H1 (cell line): ENCODE data around the gene CCDC38. TPM values are rescaled to one million over a fixed set of nuclear protein-coding genes. Genes with fewer than 3 reads are reported as not detected.

Experiments used
- CTCF ChIA-PET: fragments of 300-600 bp; sonication (Branson Sonifier 250); formaldehyde crosslinking; loops from one replicate; lab custom pipeline; 2021; ENCODE audit not compliant: partially characterized antibody; lab: Charles Lee
- POLR2A ChIA-PET: fragments of 300-600 bp; sonication (Branson Sonifier 250); formaldehyde crosslinking; loops from one replicate; lab custom pipeline; 2021; ENCODE audit warnings: inconsistent platforms; ENCODE audit not compliant: partially characterized antibody; lab: Charles Lee
- DNase-seq, 2 experiments: peaks; one replicate each; pipeline versions ENCODE4 v3.0.0 to v3.0.0-alpha.2; 2010 to 2022; ENCODE audit warnings: low spot score in 2 of 2, low read depth in 1 of 2, mixed read lengths in 1 of 2
- FAIRE-seq: peaks from 2 replicates; lab custom pipeline; 2011; peaks lifted over from hg19 to GRCh38; lab: Jason Lieb, UNC
- H2AFZ ChIP-seq: 2 replicates; pipeline ENCODE4 v1.8.1; 2012; ENCODE audit warnings: low read length, inconsistent platforms
- H2AK5ac ChIP-seq: 2 replicates; pipeline ENCODE4 v1.6.1; 2013; ENCODE audit warnings: low read depth, low read length
- H2BK120ac ChIP-seq: replicated peaks from 2 replicates; pipeline ENCODE3; 2013; ENCODE audit warnings: low read depth, low read length, inconsistent platforms
- H2BK12ac ChIP-seq: 2 replicates; pipeline ENCODE4 v1.6.1; 2013; ENCODE audit warnings: low read depth, low read length
- H2BK15ac ChIP-seq: 2 replicates; pipeline ENCODE4 v1.6.1; 2013; ENCODE audit warnings: low read length
- H2BK20ac ChIP-seq: 2 replicates; pipeline ENCODE4 v1.6.1; 2013; ENCODE audit warnings: low read length
- H2BK5ac ChIP-seq: 2 replicates; pipeline ENCODE4 v1.6.1; 2013; ENCODE audit warnings: low read depth, low read length
- H3K14ac ChIP-seq: 2 replicates; pipeline ENCODE4 v1.6.1; 2013; ENCODE audit warnings: inconsistent platforms; ENCODE audit not compliant: insufficient read length
- H3K18ac ChIP-seq: 2 replicates; pipeline ENCODE4 v1.6.1; 2013; ENCODE audit warnings: low read length; ENCODE audit errors: extremely low read depth
- H3K23ac ChIP-seq: 2 replicates; pipeline ENCODE4 v1.6.1; 2013; ENCODE audit warnings: inconsistent platforms; ENCODE audit not compliant: insufficient read length
- H3K23me2 ChIP-seq: 2 replicates; pipeline ENCODE4 v1.6.1; 2013; ENCODE audit warnings: low read depth, low read length
- H3K27ac ChIP-seq: 2 replicates; pipeline ENCODE4 v1.6.1; 2011; ENCODE audit warnings: low read depth, low read length, inconsistent platforms
- H3K27me3 ChIP-seq, 4 experiments: replicated peaks in 1 of 4; 1 replicate in 1 of 4; 2 replicates in 3 of 4; pipeline versions ENCODE4 v1.6.1 to v1.8.1; 2011 to 2013; ENCODE audit warnings: low read length in 3 of 4, mild to moderate bottlenecking in 3 of 4, inconsistent platforms in 2 of 4, mixed read lengths in 2 of 4, moderate library complexity in 1 of 4; ENCODE audit not compliant: control insufficient read depth in 3 of 4, insufficient read depth in 3 of 4; ENCODE audit errors: extremely low read depth in 1 of 4
- H3K36me3 ChIP-seq, 4 experiments: 2 replicates each; pipeline versions ENCODE4 v1.6.1 to v1.8.1; 2011 to 2013; ENCODE audit warnings: mild to moderate bottlenecking in 4 of 4, low read length in 3 of 4, moderate library complexity in 2 of 4, control low read depth in 1 of 4, inconsistent platforms in 1 of 4; ENCODE audit not compliant: insufficient read depth in 4 of 4, control insufficient read depth in 2 of 4
- H3K4ac ChIP-seq: replicated peaks from 2 replicates; pipeline ENCODE3; 2013; ENCODE audit warnings: low read length, low read depth, mixed read lengths, inconsistent platforms; ENCODE audit not compliant: insufficient read length
- H3K4me1 ChIP-seq, 4 experiments: replicated peaks in 1 of 4; 1 replicate in 1 of 4; 2 replicates in 3 of 4; pipeline versions ENCODE4 v1.6.1 to v1.8.1; 2011 to 2013; ENCODE audit warnings: low read length in 3 of 4, inconsistent platforms in 2 of 4, mixed read lengths in 1 of 4; ENCODE audit not compliant: insufficient read depth in 4 of 4, control insufficient read depth in 3 of 4
- H3K4me2 ChIP-seq, 2 experiments: 2 replicates each; pipeline versions ENCODE4 v1.6.1 to v1.8.1; 2011 to 2013; ENCODE audit warnings: low read depth in 2 of 2, low read length in 2 of 2, control low read depth in 1 of 2, inconsistent platforms in 1 of 2, mild to moderate bottlenecking in 1 of 2; ENCODE audit not compliant: insufficient read depth in 1 of 2
- H3K4me3 ChIP-seq, 4 experiments: fragments of 200-600, 300-600 bp in 1 of 4; sonication (generic), shearing (Covaris generic), sonication (Bioruptor Twin) in 1 of 4; 2 replicates each; pipeline versions ENCODE4 v1.5.1 to v1.8.1; 2011 to 2016; ENCODE audit warnings: low read length in 4 of 4, low read depth in 3 of 4, control low read depth in 2 of 4, inconsistent platforms in 2 of 4, mild to moderate bottlenecking in 2 of 4, mixed read lengths in 1 of 4, moderate library complexity in 1 of 4; ENCODE audit not compliant: insufficient read depth in 2 of 4; ENCODE audit errors: extremely low read depth in 1 of 4
- H3K56ac ChIP-seq: replicated peaks from 2 replicates; pipeline ENCODE3; 2013; ENCODE audit warnings: low read depth, mild to moderate bottlenecking, mixed read lengths, low read length, inconsistent platforms; ENCODE audit not compliant: insufficient read length
- H3K79me1 ChIP-seq: 2 replicates; pipeline ENCODE4 v1.6.1; 2013; ENCODE audit warnings: low read depth, low read length, control low read depth
- H3K79me2 ChIP-seq, 2 experiments: 2 replicates each; pipeline versions ENCODE4 v1.6.1 to v1.8.1; 2012 to 2013; ENCODE audit warnings: low read length in 2 of 2, mild to moderate bottlenecking in 2 of 2, inconsistent platforms in 1 of 2; ENCODE audit not compliant: insufficient read depth in 2 of 2, control insufficient read depth in 1 of 2
- H3K9ac ChIP-seq, 4 experiments: replicated peaks in 1 of 4; 1 replicate in 1 of 4; 2 replicates in 3 of 4; pipeline versions ENCODE4 v1.6.1 to v1.8.1; 2011 to 2013; ENCODE audit warnings: low read depth in 3 of 4, low read length in 3 of 4, control low read depth in 2 of 4, mild to moderate bottlenecking in 2 of 4, moderate library complexity in 2 of 4, inconsistent platforms in 1 of 4; ENCODE audit errors: extremely low read depth in 1 of 4
- H3K9me3 ChIP-seq, 2 experiments: 2 replicates each; pipeline versions ENCODE4 v1.6.1 to v1.8.1; 2012 to 2013; ENCODE audit warnings: mild to moderate bottlenecking in 2 of 2, moderate library complexity in 2 of 2, control low read depth in 1 of 2, inconsistent platforms in 1 of 2, low read depth in 1 of 2, low read length in 1 of 2, mixed read lengths in 1 of 2; ENCODE audit not compliant: insufficient read depth in 2 of 2
- H4K20me1 ChIP-seq, 2 experiments: replicated peaks in 1 of 2; 2 replicates each; pipeline versions ENCODE3 to v1.8.1; 2011 to 2013; ENCODE audit warnings: inconsistent platforms in 2 of 2, low read length in 2 of 2, mild to moderate bottlenecking in 1 of 2; ENCODE audit not compliant: insufficient read depth in 2 of 2, control insufficient read depth in 1 of 2
- H4K5ac ChIP-seq: 2 replicates; pipeline ENCODE4 v1.6.1; 2013; ENCODE audit warnings: low read length, low read depth, mixed read lengths, inconsistent platforms; ENCODE audit not compliant: insufficient read length
- H4K8ac ChIP-seq: 2 replicates; pipeline ENCODE4 v1.8.0; 2013; ENCODE audit warnings: mild to moderate bottlenecking, moderate library complexity, low read length, inconsistent platforms; ENCODE audit not compliant: insufficient read depth; ENCODE audit errors: extremely low read depth
- H4K91ac ChIP-seq: replicated peaks from 2 replicates; pipeline ENCODE3; 2013; ENCODE audit warnings: low read length, mixed read lengths, inconsistent platforms; ENCODE audit not compliant: insufficient read length
- GABPA ChIP-seq: IDR thresholded peaks from 2 replicates; pipeline ENCODE4 v1.6.1; 2011; ENCODE audit warnings: mild to moderate bottlenecking, low read length, moderate library complexity, borderline replicate concordance; ENCODE audit not compliant: insufficient read depth
- KDM1A ChIP-seq: fragments of 200-600, 300-600 bp; sonication (generic); IDR thresholded peaks from 2 replicates; pipeline ENCODE4 v1.7.1; 2016; ENCODE audit warnings: mild to moderate bottlenecking, low read length, borderline replicate concordance
- PHF8 ChIP-seq: fragments of 200-600 bp; sonication (generic); conservative IDR thresholded peaks from 2 replicates; pipeline ENCODE4 v1.7.1; 2012; ENCODE audit warnings: low read depth, mild to moderate bottlenecking, inconsistent platforms, low read length, moderate library complexity
- SIX5 ChIP-seq: IDR thresholded peaks from 2 replicates; pipeline ENCODE4 v1.6.1; 2011; ENCODE audit warnings: mild to moderate bottlenecking, low read depth, low read length
- ZNF274 ChIP-seq: IDR thresholded peaks from 2 replicates; pipeline ENCODE4 v1.7.0; 2012; ENCODE audit warnings: low read length, borderline replicate concordance; ENCODE audit errors: extremely low read depth
- WGBS, 2 experiments: shearing (Covaris generic) in 1 of 2; methylation state at CpG; one replicate each; pipeline versions ENCODE4 v1.1.6 to v1.1.7; 2013 to 2015; ENCODE audit warnings: low lambda C conversion rate in 2 of 2, mixed read lengths in 2 of 2, inconsistent platforms in 1 of 2, low coverage in 1 of 2, missing lambda C conversion rate in 1 of 2; ENCODE audit not compliant: insufficient replicate concordance in 2 of 2, insufficient coverage in 1 of 2, insufficient read length in 1 of 2; ENCODE audit errors: extremely low coverage in 1 of 2, missing lambda C conversion rate in 1 of 2; 5-methylcytosine and 5-hydroxymethylcytosine counted together
- polyA plus RNA-seq, 7 experiments: library from polyadenylated mRNA; depleted of rRNA in 3 of 7; stranded (reverse) in 5 of 7; unstranded in 2 of 7; fragments of >200 nt in 5 of 7; fragments of 200-250 nt in 2 of 7; gene quantifications; 1 replicate in 5 of 7; 2 replicates in 1 of 7; 4 replicates in 1 of 7; pipeline versions ENCODE4 v1.2.1 to v1.2.3, GENCODE V29; 2011 to 2013; ENCODE audit warnings: missing spikeins in 2 of 7, mixed read lengths in 2 of 7
- total RNA-seq: library from RNA; stranded (reverse); fragmentation: NEBNext Ultra II Directional; extraction: Animal tissue kit (Norgen Biotek cat#: 25700); gene quantifications from 2 replicates; pipeline ENCODE4 v1.2.1, GENCODE V29; 2021
- TF ChIP-seq, protein P1 (sequence below): IDR thresholded peaks from 2 replicates; pipeline ENCODE4 v1.6.1; 2011; ENCODE audit warnings: low read length, improper control_type of control experiment

Gene CCDC38
- total and polyA plus RNA-seq, 2 of the 8 experiments (the other 6 are each of a cell fraction or from before 2014, with no cell fraction given): not detected

DNA sequence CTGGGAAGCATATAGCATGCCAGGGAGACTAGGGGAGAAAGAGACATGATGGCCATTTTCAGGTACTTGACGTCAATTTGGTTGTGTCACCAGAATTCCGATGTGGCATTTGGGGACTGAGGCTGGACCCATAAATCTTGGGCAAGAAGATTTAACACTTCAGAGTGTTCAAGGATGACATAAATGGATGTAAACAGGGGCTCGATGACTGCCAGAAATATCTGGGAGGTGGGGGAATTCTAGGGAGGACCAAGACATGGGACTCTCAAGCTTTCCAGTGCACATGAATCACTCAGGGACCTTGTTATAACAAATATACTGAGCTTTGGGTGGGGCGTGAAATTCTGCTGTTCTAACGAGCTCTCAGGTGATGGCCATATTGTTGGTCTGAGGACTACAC is 35.9 kb upstream of the CCDC38 start:
- H2BK5ac ChIP-seq: no peak overlapping the region
- H2BK120ac ChIP-seq: no peak overlapping the region
- H3K4me1 ChIP-seq: no peaks in the 10 kb centered on the region; a peak in 1 of 7 replicates
- CTCF ChIA-PET: interaction anchor here (1.0 to 7.3 kb wide), 4 partner anchors 11 to 60 kb away, joined by 3 to 69 read pairs (median 5); partner anchors contain the start of gene HAL
- H2BK12ac ChIP-seq: no peak overlapping the region
- no peak overlapping the region for H3K27ac ChIP-seq
- no peak overlapping the region for H2AFZ ChIP-seq
- no peak overlapping the region for H3K4ac ChIP-seq
- no peak overlapping the region for H2BK20ac ChIP-seq
- POLR2A ChIA-PET: interaction anchor here (1.6 kb wide), 1 partner anchor 119 kb away, joined by 3 read pairs; the partner anchor contains the start of gene SNRPF
- H3K18ac ChIP-seq: no peak overlapping the region
- H3K79me2 ChIP-seq: no peaks in the 10 kb centered on the region
- no peaks in the 10 kb centered on the region for H3K27me3 ChIP-seq
- no peaks in the 10 kb centered on the region for H3K23me2 ChIP-seq
- H3K9ac ChIP-seq: no peak overlapping the region
- 95% methylated on average over 5 of the region's 5 CpGs; no CpG with 5 or more reads in 1 of the 2 experiments for WGBS, 2 experiments
- no peak overlapping the region for H2AK5ac ChIP-seq
- H3K14ac ChIP-seq: no peak overlapping the region
- H3K56ac ChIP-seq: no peak overlapping the region
- H4K20me1 ChIP-seq: no peaks in the 10 kb centered on the region
- H3K36me3 ChIP-seq: no peaks in the 10 kb centered on the region
- H4K8ac ChIP-seq: no peak overlapping the region
- H3K4me2 ChIP-seq: no peak overlapping the region
- FAIRE-seq (no peak), DNase-seq (no peak)
- TF ChIP-seq ZNF274 (no peak), PHF8 (no peak), GABPA (no peak), KDM1A (no peak), SIX5 (no peak)
- TF ChIP-seq, protein P1, sequence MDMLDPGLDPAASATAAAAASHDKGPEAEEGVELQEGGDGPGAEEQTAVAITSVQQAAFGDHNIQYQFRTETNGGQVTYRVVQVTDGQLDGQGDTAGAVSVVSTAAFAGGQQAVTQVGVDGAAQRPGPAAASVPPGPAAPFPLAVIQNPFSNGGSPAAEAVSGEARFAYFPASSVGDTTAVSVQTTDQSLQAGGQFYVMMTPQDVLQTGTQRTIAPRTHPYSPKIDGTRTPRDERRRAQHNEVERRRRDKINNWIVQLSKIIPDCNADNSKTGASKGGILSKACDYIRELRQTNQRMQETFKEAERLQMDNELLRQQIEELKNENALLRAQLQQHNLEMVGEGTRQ: no peak
- H4K5ac ChIP-seq: no peak overlapping the region
- H3K23ac ChIP-seq: no peak overlapping the region
- no peaks in the 10 kb centered on the region for H3K9me3 ChIP-seq
- H3K4me3 ChIP-seq: no peak overlapping the region
- H4K91ac ChIP-seq: no peak overlapping the region
- H2BK15ac ChIP-seq: peak overlapping the region; percentile 66; the same call in 1 of the 2 replicates
- no peaks in the 10 kb centered on the region for H3K79me1 ChIP-seq
